SK-N-SH treated with all-trans-retinoic acid at 6 μM for 48 hours (cell line): ENCODE results near the gene MAP3K15.

ENCODE experiments used
- ARNTL ChIP-seq: fragments of 450-650 bp; formaldehyde crosslinking; IDR thresholded peaks from 2 replicates; pipeline ENCODE4 v1.5.0; 2020; ENCODE audit warnings: low read depth, mild to moderate bottlenecking, moderate library complexity, borderline replicate concordance
- CREB5 ChIP-seq: fragments of 250-450 bp; sonication (Bioruptor Pico); IDR thresholded peaks from 2 replicates; pipeline ENCODE4 v1.5.1; 2020; ENCODE audit warnings: low read depth, mild to moderate bottlenecking, moderate library complexity
- CSDC2 ChIP-seq: fragments of 250-450 bp; sonication (Bioruptor Pico); IDR thresholded peaks from 2 replicates; pipeline ENCODE4 v1.5.0; 2020; ENCODE audit warnings: mild to moderate bottlenecking, moderate library complexity
- GLIS3 ChIP-seq: fragments of 250-450 bp; sonication (Bioruptor Pico); IDR thresholded peaks from 2 replicates; pipeline ENCODE4 v1.5.0; 2020; ENCODE audit warnings: mild to moderate bottlenecking, moderate library complexity
- ISL1 ChIP-seq: fragments of 250-450 bp; sonication (Bioruptor Pico); IDR thresholded peaks from 2 replicates; pipeline ENCODE4 v2.1.2; 2022; ENCODE audit warnings: mild to moderate bottlenecking, moderate library complexity
- OSR1 ChIP-seq: fragments of 250-450 bp; sonication (Bioruptor Pico); IDR thresholded peaks from 2 replicates; pipeline ENCODE4 v1.8.0; 2022; ENCODE audit warnings: moderate library complexity, mild to moderate bottlenecking, inconsistent platforms
- PATZ1 ChIP-seq: fragments of 250-450 bp; sonication (Bioruptor Pico); IDR thresholded peaks from 2 replicates; pipeline ENCODE4 v1.8.0; 2020; ENCODE audit warnings: mild to moderate bottlenecking, moderate library complexity, borderline replicate concordance
- POU6F1 ChIP-seq: fragments of 250-450 bp; sonication (Bioruptor Pico); IDR thresholded peaks from 2 replicates; pipeline ENCODE4 v1.8.0; 2021; ENCODE audit warnings: low read depth, mild to moderate bottlenecking, moderate library complexity, borderline replicate concordance
- RARB ChIP-seq: fragments of 250-450 bp; sonication (Bioruptor Pico); IDR thresholded peaks from 2 replicates; pipeline ENCODE4 v1.8.0; 2021; ENCODE audit warnings: mild to moderate bottlenecking, moderate library complexity
- TCF4 ChIP-seq: fragments of 250-450 bp; sonication (Bioruptor Pico); IDR thresholded peaks from 2 replicates; pipeline ENCODE4 v1.8.0; 2021; ENCODE audit warnings: mild to moderate bottlenecking, moderate library complexity, borderline replicate concordance
- TOX ChIP-seq: fragments of 250-450 bp; sonication (Bioruptor Pico); IDR thresholded peaks from 2 replicates; pipeline ENCODE4 v1.8.0; 2021; ENCODE audit warnings: mild to moderate bottlenecking, moderate library complexity, borderline replicate concordance
- TSHZ2 ChIP-seq: fragments of 250-450 bp; sonication (Bioruptor Pico); IDR thresholded peaks from 2 replicates; pipeline ENCODE4 v1.5.0; 2020; ENCODE audit warnings: mild to moderate bottlenecking, moderate library complexity
- ZNF565 ChIP-seq: fragments of 450-650 bp; formaldehyde crosslinking; conservative IDR thresholded peaks from 2 replicates; pipeline ENCODE4 v1.5.0; 2020; ENCODE audit warnings: low read depth, mild to moderate bottlenecking, moderate library complexity
- ZNF70 ChIP-seq: fragments of 450-650 bp; formaldehyde crosslinking; IDR thresholded peaks from 2 replicates; pipeline ENCODE4 v1.5.0; 2020; ENCODE audit warnings: mild to moderate bottlenecking, moderate library complexity

GRCh38 chrX:19388741-19389140 is 126.6 kb downstream of the MAP3K15 start:
- TF ChIP-seq GLIS3 = no peak
- no peak for TF ChIP-seq ARNTL (CRISPR knock-in tag)
- no peak for TF ChIP-seq RARB (CRISPR knock-in tag)
- TF ChIP-seq TCF4 = no peak
- TF ChIP-seq ZNF70 (CRISPR knock-in tag) = no peak
- TF ChIP-seq ZNF565 (CRISPR knock-in tag) = no peak
- no peak for TF ChIP-seq ISL1 (CRISPR knock-in tag)
- no peak for TF ChIP-seq TSHZ2
- no peak for TF ChIP-seq CREB5 (CRISPR knock-in tag)
- TF ChIP-seq POU6F1 (CRISPR knock-in tag) = no peak
- no peak for TF ChIP-seq PATZ1 (CRISPR knock-in tag)
- no peak for TF ChIP-seq CSDC2 (CRISPR knock-in tag)
- no peak for TF ChIP-seq OSR1 (CRISPR knock-in tag)
- no peak for TF ChIP-seq TOX
